Heart right ventricle (tissue), 16 donors: ENCODE data around the gene HSD17B3. TPM values are rescaled to one million over a fixed set of nuclear protein-coding genes. Genes with fewer than 3 reads are reported as not detected.

Source experiments
- ATAC-seq, 8 donors: fragments of 200-7000 bp; cut with Tn5 transposase; one replicate each; pipeline ENCODE4 v1.9.1; 2020; ENCODE audit warnings: mild to moderate bottlenecking in 8 of 8, moderate library complexity in 8 of 8, moderate number of reproducible peaks in 1 of 8
- DNase-seq, 2 donors: peaks; one replicate each; pipeline ENCODE4 v3.0.0-alpha.2; 2020
- H3K27ac ChIP-seq, 10 donors: fragments of 200-600 bp; sonication (generic) in 2 of 10; one replicate each; pipeline versions ENCODE4 v1.5.0 to v1.8.0; 2020 to 2022; ENCODE audit warnings: mild to moderate bottlenecking in 3 of 10
- H3K27me3 ChIP-seq, 7 donors: fragments of 200-600 bp; one replicate each; pipeline ENCODE4 v1.8.0; 2021 to 2022; ENCODE audit warnings: mild to moderate bottlenecking in 2 of 7
- H3K36me3 ChIP-seq, 9 donors: fragments of 200-600 bp; sonication (generic) in 1 of 9; one replicate each; pipeline versions ENCODE4 v1.5.0 to v1.8.0; 2020 to 2022; ENCODE audit warnings: mild to moderate bottlenecking in 2 of 9
- H3K4me1 ChIP-seq, 9 donors: fragments of 200-600 bp; sonication (generic) in 1 of 9; one replicate each; pipeline versions ENCODE4 v1.5.0 to v1.8.0; 2020 to 2022; ENCODE audit warnings: mild to moderate bottlenecking in 4 of 9
- H3K4me3 ChIP-seq, 10 donors: fragments of 200-600 bp; sonication (generic) in 2 of 10; one replicate each; pipeline versions ENCODE4 v1.5.0 to v1.8.0; 2020 to 2022; ENCODE audit warnings: mild to moderate bottlenecking in 7 of 10, moderate library complexity in 2 of 10
- H3K9me3 ChIP-seq, 11 donors: fragments of 200-600 bp in 10 of 11; sonication (generic) in 2 of 11; one replicate each; pipeline versions ENCODE4 v1.5.0 to v1.8.0; 2013 to 2022; ENCODE audit warnings: mild to moderate bottlenecking in 2 of 11, control low read depth in 1 of 11, moderate library complexity in 1 of 11
- CTCF ChIP-seq, 9 donors: fragments of 200-600 bp; sonication (generic) in 2 of 9; IDR thresholded peaks; one replicate each; pipeline versions ENCODE4 v1.5.0 to v1.8.0; 2021 to 2022; ENCODE audit warnings: antibody characterized with exemption in 9 of 9, mild to moderate bottlenecking in 5 of 9, moderate library complexity in 1 of 9
- WGBS, 2 donors: extraction: QIAGEN DNeasy Blood & Tissue Kit; methylation state at CpG; one replicate each; pipeline ENCODE4 v1.1.7; 2013; ENCODE audit warnings: inconsistent platforms in 1 of 2; 5-methylcytosine and 5-hydroxymethylcytosine counted together
- intact Hi-C, 10 donors: fragments of 100-400 bp; cut with DNase I; formaldehyde crosslinking; loops; one replicate each; pipeline versions ENCODE4 v1.11.1 to v1.14.2; 2022
- polyA plus RNA-seq, 2 donors: library from polyadenylated mRNA; stranded (reverse); fragments of 200-250 nt; gene quantifications; one replicate each; pipeline ENCODE4 v1.2.3, GENCODE V29; 2013
- total RNA-seq, 10 donors: library from RNA; stranded (reverse); fragmentation: NEBNext Ultra II Directional in 3 of 10; extraction: Animal tissue kit (Norgen Biotek cat#: 25700) in 3 of 10; gene quantifications; one replicate each; pipeline versions ENCODE4 v1.2.1 to v1.2.4, GENCODE V29; 2021 to 2023
- donor health status: Arrhythmogenic right ventricular cardiomyopathy.
- donor health status: ischemic (EF 13 %, LVEDD 7.1; RV severe dilation, severe dysfunction).
- donor health status: healthy with polysubstance abuse.
- donor health status: DM: no; HTN: yes; CAD: no.
- donor health status: DM: no; HTN: no; CAD: no.
- donor health status: ischemic (EF 25% LVEDD 6.9; RV normal size, moderate dysfunction).
- donor health status: ischemic (EF 25% LVEDD 5.7; RV mildly dilated, moderate dysfunction).
- donor health status: healthy.
- donor health status: DM: yes; HTN: yes; CAD: no.
- donor health status: Ischemic cardiomyopathy.
- donor health status: ischemic (EF 35%, LVEDD 5.7; RV mildly dilated, moderate dysfunction).
- donor health status: nonischemic (EF 11% LVEDD 7.7; RV severe dilation, severe dysfunction).
- donor health status: DM: yes; HTN: yes; CAD: no.
- donor health status: PGD.
- donor health status: ischemic (EF 29% LVEDD 5.4; RV normal size, mild dysfunction).
- donor health status: nonischemic (EF 23%, LVEDD 6.1; RV moderate dilation, normal function).

HSD17B3 gene
- total and polyA plus RNA-seq, 12 donors: 0.66 to 12.2 (median 1.2) TPM

- H3K36me3 ChIP-seq: peaks cover 0 to 28% (median 0%) of the 10 kb centered on the region in 9 donors
- intact Hi-C loops: loop anchor here in 2 of 10 donors (5.0 kb wide), 2 partner anchors 77 to 317 kb away; partner anchors contain the start of genes PRXL2C (in 1 of the 2) and ZNF367 (in 1 of the 2)
- H3K4me3 ChIP-seq: no peak overlapping the region
- peaks cover 3 to 27% (median 17%) of the 10 kb centered on the region in 9 donors for H3K4me1 ChIP-seq
- H3K9me3 ChIP-seq: no peaks in the 10 kb centered on the region
- TF ChIP-seq CTCF (IDR thresholded peaks at IDR 0.05): no peak
- no peaks in the 10 kb centered on the region for H3K27me3 ChIP-seq
- H3K27ac ChIP-seq: no peak overlapping the region
- WGBS, 2 donors: 95 to 97% methylated on average over 3 of the region's 3 CpGs
- DNase-seq (no peak), ATAC-seq (no peak)
Measured at GRCh38 chr9:96340707-96341106, 38.7 kb upstream of the HSD17B3 start.

DNA sequence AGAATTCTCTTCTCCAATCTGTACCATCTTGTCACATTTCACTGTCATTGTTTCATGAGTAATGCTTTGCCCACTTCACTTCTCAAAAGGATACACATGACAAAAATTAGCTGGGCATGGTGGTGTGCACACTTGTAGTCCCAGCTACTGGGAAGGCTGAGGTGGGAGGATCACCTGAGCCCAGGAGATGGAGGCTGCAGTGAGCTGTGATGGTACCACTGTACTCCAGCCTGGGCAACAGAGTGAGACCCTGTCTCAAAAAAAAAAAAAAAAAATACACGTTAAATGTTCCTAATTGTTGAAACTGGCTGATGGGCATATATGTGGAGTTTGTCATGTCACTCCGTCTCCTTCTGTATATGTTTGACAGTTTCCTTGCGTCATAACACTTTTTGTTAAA is 36.3 kb upstream of the HSD17B3 start:
- Histone ChIP-seq H3K9me3 (no peaks in the 10 kb centered on the region), H3K4me1 (peaks cover 0 to 10% (median 4%) of the 10 kb centered on the region in 9 donors), H3K36me3 (peaks cover 0 to 47% (median 0%) of the 10 kb centered on the region in 9 donors), H3K27me3 (no peaks in the 10 kb centered on the region), H3K27ac (no peak overlapping the region), H3K4me3 (no peak overlapping the region)
- ATAC-seq (no peak), DNase-seq (no peak)
- 95 to 98% methylated on average over 3 of the region's 3 CpGs for WGBS, 2 donors
- no peak for TF ChIP-seq CTCF (IDR thresholded peaks at IDR 0.05)
- intact Hi-C loops: loop anchor here in 1 of 10 donors (10.0 kb wide), 1 partner anchor 107 kb away; no protein-coding TSS in a partner anchor

- no peak overlapping the region for H3K4me3 ChIP-seq
- no peaks in the 10 kb centered on the region for H3K27me3 ChIP-seq
- no peak overlapping the region for H3K27ac ChIP-seq
- no peak for ATAC-seq
- H3K9me3 ChIP-seq: no peaks in the 10 kb centered on the region
- WGBS, 2 donors: 39 to 41% methylated on average over 1 of the region's 1 CpG
- intact Hi-C loops: loop anchor here in 4 of 10 donors (5.0 to 10.0 kb wide), 3 partner anchors 111 to 333 kb away; partner anchors contain the start of gene HABP4 (in 1 of the 4)
- peaks cover 0 to 46% (median 0%) of the 10 kb centered on the region in 9 donors for H3K36me3 ChIP-seq
- no peak for DNase-seq
- no peaks in the 10 kb centered on the region for H3K4me1 ChIP-seq
- TF ChIP-seq CTCF (IDR thresholded peaks at IDR 0.05): no peak
Measured at GRCh38 chr9:96333958-96334357, 32.0 kb upstream of the HSD17B3 start.

GRCh38 chr9:96331236-96331947 is 29.4 kb upstream of the HSD17B3 start:
- no peak overlapping the region for H3K4me3 ChIP-seq
- H3K9me3 ChIP-seq: no peaks in the 10 kb centered on the region
- ATAC-seq (no peak), DNase-seq (no peak)
- 81 to 92% methylated on average over 9 of the region's 9 CpGs for WGBS, 2 donors
- no peak overlapping the region for H3K27ac ChIP-seq
- intact Hi-C loops: loop anchor here in 4 of 10 donors (5.0 to 10.0 kb wide), 3 partner anchors 113 to 336 kb away; partner anchors contain the start of gene HABP4 (in 1 of the 4)
- H3K36me3 ChIP-seq: peaks cover 0 to 41% (median 0%) of the 10 kb centered on the region in 9 donors
- no peaks in the 10 kb centered on the region for H3K27me3 ChIP-seq
- H3K4me1 ChIP-seq: no peaks in the 10 kb centered on the region
- no peak for TF ChIP-seq CTCF (IDR thresholded peaks at IDR 0.05)
